Measurements from ENCODE around the gene MAP1B.

The MAP1B gene

DNA sequence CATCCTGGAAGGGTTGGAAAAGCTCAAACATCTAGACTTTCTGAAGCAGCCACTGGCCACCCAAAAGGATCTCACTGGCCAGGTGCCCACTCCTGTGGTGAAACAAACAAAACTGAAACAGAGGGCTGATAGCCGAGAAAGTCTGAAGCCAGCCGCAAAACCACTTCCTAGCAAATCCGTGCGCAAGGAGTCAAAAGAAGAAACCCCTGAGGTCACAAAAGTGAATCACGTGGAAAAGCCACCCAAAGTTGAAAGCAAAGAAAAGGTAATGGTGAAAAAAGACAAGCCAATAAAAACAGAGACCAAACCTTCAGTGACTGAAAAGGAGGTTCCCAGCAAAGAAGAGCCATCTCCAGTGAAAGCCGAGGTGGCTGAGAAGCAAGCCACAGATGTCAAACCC, 87.6 kb downstream of the MAP1B start:
- DNase-seq (ENCODE audit: low read depth), result no peak

DNA sequence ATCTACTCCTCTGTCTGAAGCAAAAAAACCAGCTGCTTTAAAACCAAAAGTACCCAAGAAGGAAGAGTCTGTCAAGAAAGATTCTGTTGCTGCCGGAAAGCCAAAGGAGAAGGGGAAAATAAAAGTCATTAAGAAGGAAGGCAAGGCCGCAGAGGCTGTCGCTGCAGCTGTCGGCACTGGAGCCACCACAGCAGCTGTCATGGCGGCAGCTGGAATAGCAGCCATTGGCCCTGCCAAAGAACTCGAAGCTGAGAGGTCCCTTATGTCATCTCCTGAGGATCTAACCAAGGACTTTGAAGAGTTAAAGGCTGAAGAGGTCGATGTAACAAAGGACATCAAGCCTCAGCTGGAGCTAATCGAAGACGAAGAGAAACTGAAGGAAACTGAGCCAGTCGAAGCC, 88.3 kb downstream of the MAP1B start:
- DNase-seq (ENCODE audit: low read depth), result no peak

DNA sequence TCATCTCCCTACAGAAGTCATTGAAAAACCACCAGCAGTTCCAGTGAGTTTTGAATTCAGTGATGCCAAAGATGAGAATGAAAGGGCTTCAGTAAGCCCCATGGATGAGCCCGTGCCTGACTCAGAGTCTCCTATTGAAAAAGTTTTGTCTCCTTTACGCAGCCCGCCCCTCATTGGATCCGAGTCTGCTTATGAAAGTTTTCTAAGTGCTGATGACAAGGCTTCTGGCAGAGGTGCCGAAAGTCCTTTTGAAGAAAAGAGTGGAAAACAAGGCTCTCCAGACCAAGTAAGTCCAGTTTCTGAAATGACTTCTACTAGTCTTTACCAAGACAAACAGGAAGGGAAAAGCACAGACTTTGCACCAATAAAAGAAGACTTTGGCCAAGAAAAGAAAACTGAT, 90.1 kb downstream of the MAP1B start:
- no peak for DNase-seq (ENCODE audit: low read depth)

DNA sequence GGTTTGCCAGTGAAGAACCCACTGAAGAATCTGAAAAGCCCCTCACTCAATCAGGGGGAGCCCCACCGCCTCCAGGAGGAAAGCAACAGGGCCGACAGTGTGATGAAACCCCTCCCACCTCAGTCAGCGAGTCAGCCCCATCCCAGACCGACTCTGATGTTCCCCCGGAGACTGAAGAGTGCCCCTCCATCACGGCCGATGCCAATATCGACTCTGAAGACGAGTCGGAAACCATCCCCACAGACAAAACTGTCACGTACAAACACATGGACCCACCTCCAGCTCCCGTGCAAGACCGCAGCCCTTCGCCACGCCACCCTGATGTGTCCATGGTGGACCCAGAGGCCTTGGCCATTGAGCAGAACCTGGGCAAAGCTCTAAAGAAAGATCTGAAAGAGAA, 92.4 kb downstream of the MAP1B start:
- DNase-seq (ENCODE audit: low read depth), result no peak

DNA sequence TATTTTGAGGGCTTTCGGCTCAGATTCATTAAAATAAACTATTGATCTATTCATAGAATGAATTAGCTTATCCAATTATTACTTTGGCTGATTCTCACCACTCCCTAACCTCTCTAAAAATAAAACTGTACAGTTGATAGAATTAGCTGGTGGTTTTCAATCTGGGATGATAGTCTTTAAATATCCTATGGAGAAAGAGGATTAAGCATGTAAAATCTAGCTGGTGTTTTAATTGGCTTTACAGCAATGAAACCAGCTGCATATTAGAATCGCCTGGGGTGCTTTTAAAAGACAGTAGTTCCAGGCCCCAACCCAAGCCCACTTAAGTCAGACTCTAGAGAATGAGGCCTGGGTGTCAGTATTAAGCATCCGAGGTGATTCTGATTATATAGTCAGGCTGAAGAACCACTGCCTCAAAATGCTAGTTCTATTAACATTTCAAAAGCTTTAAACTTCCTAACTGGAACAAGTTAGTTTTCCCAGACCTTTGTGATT, 95.1 kb downstream of the MAP1B start:
- no peak for DNase-seq (ENCODE audit: low read depth)

DNA sequence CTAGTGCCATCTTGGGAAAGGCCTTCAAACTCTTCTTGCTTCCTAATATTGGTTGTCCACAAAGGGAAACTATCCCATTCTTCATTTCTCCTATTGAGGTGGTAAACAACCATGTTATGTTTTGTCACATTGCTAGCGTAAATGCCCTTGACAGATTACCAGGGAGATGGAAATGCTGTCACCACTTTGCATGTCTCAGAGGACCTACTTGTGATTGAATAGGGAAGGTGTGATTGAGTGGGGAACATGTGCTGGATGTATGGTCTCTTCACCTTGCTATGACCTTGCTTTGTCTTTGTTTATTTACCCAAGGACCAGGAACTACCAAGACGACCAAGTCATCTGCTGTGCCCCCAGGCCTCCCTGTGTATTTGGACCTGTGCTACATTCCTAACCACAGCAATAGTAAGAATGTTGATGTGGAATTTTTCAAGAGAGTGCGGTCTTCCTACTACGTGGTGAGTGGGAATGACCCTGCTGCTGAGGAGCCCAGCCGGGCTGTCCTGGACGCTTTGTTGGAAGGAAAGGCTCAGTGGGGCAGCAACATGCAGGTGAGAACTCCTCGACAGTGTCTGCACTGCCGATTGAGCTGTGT, 96.1 kb downstream of the MAP1B start:
- no peak for DNase-seq (ENCODE audit: low read depth)

DNA sequence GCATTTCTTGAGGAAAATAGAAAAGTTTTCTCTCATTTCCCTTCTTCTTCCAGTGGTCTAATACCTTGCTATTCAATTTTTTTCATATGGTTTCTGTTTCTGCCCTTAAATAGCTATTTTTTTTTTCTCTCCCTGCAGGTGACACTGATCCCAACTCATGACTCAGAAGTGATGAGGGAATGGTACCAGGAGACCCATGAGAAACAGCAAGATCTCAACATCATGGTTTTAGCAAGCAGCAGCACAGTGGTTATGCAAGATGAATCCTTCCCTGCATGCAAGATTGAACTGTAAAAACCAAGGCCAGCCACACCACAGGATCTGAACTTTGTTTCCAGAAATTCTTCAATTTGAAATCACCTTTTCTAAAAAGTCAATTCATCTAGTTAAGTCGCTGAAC, 97.7 kb downstream of the MAP1B start:
- DNase-seq (ENCODE audit: low read depth), result no peak

DNA sequence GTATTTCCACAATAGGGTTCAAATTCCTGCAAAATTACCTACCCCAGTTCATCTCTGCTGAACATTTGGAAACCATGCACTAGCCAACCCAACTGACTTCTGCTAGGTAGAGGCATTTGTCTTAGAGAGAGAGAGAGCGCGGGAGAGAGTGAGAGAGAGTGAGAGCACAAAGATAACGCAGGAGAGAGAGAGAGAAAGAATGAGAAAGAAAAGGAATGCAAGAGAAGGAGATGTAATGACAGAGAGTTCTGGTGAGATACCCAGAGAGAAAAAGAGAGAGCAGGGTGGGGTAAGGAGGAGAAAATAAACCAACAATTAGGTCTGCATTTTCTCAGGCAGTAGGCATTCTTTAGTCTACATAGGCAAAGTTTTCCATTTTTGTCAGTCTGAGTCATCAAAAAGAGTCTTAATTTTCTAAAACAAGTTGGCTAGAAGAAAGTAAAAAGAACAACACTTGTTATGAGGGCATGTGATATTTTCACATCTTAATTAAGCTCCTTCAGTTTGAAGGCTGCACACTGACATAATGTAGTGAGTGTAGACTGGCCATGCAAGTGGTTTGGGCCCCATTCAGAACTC, 98.2 kb downstream of the MAP1B start:
- DNase-seq (ENCODE audit: low read depth), result no peak

DNA sequence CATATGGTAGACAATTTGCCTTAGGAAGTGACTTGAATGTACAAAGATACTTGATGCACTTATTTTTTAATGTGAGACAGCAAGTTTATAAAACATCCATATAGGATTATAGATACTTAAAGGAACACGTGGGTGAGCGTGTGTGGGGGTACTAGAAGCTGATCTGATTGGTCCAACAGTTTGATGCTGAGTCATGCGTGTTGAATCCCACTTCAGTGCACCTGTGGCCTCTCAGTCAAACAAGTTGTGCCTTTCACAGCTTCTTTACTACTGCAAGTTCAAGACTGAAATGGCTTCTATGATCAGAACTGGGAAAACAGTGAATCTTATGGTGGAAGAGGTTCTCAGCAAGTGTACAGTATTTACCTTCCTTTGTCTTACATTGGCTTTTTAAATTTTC, 98.9 kb downstream of the MAP1B start:
- no peak for DNase-seq (ENCODE audit: low read depth)

DNA sequence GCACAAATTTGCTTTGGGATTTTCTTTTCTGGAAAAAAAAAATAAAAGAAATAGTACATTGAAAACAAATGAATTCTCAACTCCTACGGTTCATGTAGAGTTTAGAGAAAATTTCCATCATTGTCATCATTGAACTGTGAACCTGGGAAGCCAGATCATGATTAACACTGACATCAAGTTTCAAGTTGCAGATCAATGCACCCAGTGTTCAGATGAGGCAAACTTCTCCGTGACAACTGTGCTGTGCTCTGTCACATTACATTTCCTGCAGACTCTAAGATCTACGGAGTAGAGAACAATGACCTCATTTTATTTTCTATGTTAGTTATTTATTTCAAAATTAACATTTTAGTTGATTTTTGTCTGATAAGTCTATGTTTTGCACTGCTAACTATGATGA, 99.7 kb downstream of the MAP1B start:
- DNase-seq (ENCODE audit: low read depth), result no peak

DNA sequence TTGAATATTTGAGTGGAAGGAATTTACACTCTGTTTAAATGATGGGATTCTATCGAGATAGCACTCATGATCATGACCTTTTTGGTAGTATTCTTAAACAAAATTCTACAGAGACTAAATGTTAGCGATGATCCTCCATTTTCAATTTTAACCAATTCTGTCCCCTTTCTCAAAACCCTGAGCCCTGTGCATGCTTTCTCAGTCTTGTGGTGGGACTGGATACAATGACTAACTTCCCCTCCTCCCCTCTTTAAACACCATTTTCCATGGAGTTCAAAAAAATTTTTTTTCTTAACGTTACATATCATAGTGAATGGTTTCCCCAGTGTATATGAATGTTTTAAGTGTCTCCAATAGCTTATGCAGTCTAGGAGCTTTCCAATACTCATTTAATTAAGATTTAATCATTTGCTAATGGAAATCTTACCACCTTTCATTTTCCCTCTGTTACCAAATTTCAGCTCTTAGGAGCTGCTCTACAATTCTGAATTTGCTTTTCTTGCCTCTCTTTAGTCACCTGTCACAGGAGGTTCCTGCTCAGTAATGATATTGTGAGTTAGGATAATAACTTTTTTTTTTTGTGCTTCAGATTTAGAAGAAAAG, 101.2 kb downstream of the MAP1B start:
- DNase-seq (ENCODE audit: low read depth), result no peak

DNA sequence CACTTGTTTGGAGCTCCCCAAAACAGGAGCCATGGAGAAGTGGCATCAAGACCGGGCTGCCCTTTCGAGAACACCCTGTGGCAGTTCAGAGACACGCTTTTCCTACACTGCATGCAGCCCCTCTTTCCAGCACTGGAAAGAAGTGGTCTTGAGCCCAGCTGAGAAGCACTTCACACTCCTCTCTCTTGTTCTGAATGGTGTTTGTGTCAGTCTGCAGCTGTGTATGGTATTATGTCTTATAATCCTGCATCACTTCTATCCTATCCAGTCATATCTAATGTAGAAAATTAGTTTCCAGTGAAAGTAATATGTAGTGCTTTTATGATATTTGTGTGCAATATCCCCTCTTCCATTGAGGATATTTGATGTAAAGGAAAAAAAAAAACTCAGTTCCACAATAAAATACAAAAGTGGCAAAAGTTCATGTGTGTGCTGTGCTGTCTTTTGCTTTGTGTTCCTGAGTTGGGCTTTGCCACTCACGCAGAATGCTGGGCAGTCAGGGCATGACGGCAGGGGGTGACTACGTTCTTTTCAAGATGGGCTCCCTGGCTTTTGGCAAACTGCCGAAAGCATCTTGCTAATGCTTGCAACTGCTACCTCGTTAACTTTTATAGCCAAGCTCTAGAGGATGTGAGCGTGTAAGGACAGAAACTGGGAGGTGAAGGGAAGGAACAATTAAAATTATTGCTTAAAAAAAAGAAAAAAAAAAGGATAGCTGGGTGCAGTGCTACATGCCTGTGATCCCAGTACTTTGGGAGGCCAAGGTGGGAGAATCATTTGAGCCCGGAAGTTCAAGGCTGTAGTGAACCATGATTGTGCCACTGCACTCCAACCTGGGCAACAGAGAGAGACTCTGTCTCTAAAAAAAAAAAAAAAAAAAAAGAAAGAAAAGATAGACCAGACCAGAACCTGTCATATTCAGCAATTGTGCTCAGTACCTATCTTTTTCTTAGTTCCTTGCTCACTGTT, 102.2 kb downstream of the MAP1B start:
- no peak for DNase-seq (ENCODE audit: low read depth)

DNA sequence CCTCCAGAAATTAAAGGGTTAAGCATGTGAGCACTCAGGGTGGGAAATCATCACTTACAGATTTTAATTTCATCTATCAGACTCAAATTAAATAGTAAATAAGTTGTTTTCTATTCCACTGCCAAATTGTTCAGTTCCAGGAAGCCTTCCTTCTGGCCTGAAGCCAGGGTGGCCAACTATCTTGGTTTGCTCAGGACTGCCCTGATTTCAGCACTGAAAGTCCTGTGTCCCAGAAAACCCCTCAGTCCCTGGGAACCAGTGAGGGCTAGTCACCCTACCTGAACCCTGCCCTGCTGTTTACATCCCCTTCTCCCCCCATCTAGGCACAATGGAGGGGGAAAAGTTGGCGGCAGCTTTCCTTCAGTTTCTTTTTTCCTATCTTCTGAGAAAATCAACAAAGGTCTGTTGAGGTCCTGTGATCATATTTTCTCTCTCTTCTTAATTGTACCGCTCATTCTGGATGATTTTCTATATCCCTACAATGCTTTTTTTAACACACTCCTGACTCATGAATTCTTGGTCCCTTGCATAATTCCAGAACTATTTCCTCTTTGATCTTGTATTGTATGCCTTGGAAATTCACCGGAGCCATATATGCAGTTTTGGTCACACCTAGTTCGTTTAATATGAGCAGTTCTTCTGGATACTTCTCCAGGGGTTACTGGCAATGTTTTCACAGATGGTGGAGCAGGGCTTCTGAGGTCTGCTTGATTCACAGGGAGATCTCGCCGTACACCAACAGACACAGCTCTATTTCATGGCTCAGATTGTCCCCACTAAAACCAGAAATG, 103.8 kb downstream of the MAP1B start:
- no peak for DNase-seq (ENCODE audit: low read depth)

DNA sequence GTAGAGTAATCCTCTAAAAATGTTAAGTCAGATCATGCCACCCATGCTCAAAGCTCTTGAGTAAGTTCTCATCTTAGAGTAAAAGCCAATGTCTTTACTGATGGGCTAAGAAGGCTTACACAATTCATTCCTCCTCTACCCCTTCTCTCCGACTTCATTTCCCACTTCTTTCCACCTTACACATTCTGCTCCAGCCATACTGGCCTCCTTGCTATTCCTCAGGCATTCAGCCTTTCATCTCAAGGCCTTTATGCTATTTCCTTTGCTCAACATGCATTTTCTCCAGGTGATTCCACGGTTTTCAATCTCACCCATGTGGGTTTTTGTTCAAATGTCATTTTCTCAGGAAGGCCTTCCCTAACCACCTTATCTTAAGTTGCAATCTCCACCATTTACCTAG, 104.9 kb downstream of the MAP1B start:
- no peak for DNase-seq (ENCODE audit: low read depth)

DNA sequence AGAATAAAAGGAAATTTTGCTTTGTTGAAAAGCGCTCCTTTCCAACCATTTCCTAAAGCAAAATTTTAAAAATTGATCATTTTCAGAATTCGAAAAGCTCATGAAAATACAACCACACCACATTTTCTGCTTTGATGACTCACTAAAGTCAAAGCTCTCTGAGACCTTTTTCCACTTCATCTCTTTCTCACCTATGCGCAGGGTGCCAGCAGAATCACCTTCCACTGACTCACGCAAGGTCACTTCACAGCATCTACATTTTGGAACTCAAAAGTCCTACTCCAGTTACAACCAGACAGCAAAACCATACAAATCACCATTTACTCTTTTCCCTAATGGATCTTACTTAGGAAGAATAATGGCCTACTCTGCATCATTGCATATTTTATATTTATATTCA, 106.2 kb downstream of the MAP1B start:
- DNase-seq (ENCODE audit: low read depth), result no peak

DNA sequence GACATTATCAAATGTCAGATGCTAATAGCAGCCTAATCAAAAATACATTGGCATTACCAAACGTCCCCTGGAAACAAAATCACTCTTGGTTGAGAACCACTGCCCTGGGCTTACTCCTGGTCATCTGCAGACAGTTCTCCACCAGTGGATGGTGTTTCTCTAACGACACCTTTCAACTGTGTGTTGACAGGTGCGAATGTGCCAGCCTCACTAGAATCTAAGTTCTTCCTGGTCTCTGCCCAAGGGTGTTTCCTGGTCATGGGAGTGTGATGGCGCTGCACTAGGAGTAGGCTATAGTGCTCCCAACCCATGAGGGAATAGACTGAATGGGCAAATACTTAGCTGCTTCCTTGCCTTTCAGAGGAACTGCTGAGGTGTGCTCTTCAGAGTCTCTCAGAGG, 106.9 kb downstream of the MAP1B start:
- no peak for DNase-seq (ENCODE audit: low read depth)

DNA sequence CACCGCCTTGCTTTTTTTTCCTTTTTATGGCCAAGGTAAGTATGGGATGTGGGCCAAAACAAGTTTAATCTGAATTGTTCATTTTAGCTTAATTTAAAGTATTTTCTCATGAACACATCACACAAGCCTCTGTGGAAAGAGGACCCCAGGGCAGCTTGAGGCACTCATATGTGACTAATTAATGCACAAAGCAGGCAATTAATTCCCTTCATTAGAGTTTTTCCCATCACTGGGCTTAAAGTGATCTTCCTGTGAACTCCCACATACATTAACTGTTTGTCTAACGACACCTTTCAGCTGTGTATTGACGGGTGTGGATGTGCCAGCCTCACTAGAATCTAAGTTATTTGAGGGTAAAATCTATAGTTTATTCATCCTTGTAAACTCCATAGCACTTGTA, 109.5 kb downstream of the MAP1B start:
- no peak for DNase-seq (ENCODE audit: low read depth)

DNA sequence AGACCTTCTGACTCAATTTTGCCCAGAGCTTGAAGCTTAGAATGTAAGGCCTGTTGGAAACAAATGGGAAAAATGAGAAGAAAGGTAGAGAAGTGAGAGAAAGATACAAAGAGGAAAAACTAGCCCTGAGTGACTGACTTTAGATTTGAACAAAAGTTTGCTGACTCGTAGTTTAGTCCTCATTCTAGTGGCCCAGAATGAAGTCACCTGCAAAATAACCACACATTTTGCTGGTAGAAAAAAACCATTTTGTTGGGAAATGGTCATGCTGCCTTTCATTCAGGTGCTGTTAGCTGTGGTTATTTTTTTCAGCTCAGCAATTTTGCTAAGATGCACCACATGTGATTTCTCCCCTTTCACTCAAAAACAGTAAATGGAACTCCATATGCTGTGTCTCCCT, 113.8 kb downstream of the MAP1B start:
- DNase-seq (ENCODE audit: low read depth), result no peak

DNA sequence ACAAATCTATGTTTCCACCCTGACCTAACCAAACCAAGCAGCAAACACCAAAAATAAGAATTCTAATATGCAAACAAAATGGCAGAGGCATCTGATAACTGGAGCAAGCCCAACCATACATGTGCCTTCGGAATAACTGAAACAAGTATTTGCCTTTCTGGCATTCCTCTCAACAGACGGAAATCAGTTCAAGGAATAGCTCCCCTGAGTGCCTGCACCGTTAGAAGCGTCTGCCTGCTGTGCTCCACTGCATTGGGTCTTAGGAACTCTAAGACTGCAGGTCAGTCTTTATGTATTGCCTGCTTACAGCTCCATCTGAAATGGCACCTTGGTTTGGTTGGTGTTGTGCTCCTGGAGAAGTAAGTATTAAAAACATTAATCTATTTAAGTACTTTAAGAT, 114.3 kb downstream of the MAP1B start:
- DNase-seq (ENCODE audit: low read depth), result no peak

DNA sequence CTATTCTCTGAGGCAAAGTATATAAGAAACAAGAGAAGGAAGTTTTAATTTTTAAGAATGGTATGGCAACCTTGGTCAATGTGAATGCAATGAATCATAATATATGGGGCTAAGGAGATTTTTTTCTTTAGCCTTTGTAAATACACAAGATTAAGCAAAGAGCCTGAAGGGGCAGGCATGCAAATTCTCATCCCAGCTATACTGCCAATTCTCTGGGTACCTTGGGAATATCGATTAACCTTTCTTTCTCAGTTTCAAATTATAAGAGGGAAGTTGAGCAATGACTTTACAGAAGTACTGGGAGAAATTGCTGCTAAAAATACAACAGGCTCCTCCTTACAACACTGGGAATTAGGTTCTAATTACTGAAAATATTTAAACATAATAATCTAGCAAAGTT, 115.2 kb downstream of the MAP1B start:
- DNase-seq (ENCODE audit: low read depth), result no peak

DNA sequence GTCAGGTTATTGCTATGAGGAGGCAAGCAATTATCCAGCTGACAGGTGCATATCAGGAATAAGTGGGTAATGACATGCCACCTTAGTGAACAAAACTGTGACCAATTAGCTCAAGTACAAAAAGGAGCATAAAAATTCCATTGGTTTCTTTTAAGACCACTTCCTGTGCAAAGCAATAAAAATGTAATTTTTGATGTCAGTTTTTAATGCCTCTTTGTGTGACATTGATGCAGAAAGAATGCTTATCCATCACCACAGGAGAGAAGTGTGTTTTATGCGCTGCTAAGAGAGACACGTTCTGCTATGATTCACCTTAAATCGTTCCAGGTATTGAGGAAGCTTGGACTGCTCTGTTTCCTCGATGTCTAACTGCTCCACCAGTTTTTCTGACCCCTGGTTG, 116.1 kb downstream of the MAP1B start:
- DNase-seq (ENCODE audit: low read depth), result no peak

DNA sequence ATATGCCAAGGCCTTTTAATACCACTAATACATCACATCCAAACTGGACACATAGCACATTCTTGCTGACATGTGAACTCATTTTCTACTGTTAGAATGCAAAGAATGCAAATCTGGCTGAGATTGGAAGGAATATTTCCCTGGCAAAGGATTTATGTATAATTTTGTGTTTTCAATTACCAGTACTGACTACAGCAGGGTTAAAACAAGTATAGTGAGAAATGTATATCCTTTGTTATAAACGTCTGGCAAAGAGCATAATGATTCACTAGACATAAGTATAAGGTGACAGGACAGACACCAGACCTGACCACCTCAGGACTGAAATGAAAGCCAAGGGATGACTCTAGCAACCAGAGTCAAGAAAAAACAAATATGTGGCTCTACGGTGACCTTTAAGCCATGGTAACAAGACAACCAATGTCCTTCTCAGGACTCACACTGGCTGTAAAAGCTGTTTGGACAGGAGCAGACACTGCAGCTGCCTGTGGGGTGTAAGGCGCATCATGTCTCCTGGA, 117.7 kb downstream of the MAP1B start:
- DNase-seq (ENCODE audit: low read depth), result no peak
